HCT116 (cell line): ENCODE data around the gene REEP6. TPM values are rescaled to one million over a fixed set of nuclear protein-coding genes. Genes with fewer than 3 reads are reported as not detected.

ENCODE experiments used
- ATAC-seq: fragments of 200-7000 bp; cut with Tn5 transposase; 2 replicates; pipeline ENCODE4 v1.9.1; 2020; ENCODE audit warnings: mild to moderate bottlenecking, moderate library complexity
- BruUV-seq: library from RNA; stranded (reverse); fragments of 400-500 nt; replicated peaks from 2 replicates; lab custom pipeline; 2021; lab: Mats Ljungman, UMichigan
- CTCF ChIA-PET: fragments of 300-600 bp; sonication (Branson Sonifier 250); formaldehyde crosslinking; loops from one replicate; lab custom pipeline; 2021; ENCODE audit warnings: antibody characterized with exemption; lab: Charles Lee
- POLR2A ChIA-PET: fragments of 300-600, 350-600 bp; sonication (Branson Sonifier 250); formaldehyde crosslinking; loops from one replicate; lab custom pipeline; 2021; ENCODE audit warnings: antibody characterized with exemption; lab: Charles Lee
- RAD21 ChIA-PET, 2 experiments: fragments of 300-600 bp; sonication (Branson Sonifier 250); formaldehyde crosslinking; loops; one replicate each; lab custom pipeline; 2023; ENCODE audit warnings: low total read pairs in 2 of 2; ENCODE audit not compliant: uncharacterized antibody in 2 of 2, unreplicated experiment in 2 of 2, low non-redundant PET in 1 of 2; lab: Charles Lee
- DNase-seq: peaks from one replicate; pipeline ENCODE4 v3.0.0-alpha.2; 2010; ENCODE audit warnings: low read depth, low spot score
- H2AFZ ChIP-seq: fragments of 200-600 bp; shearing (Covaris generic), sonication (generic); 2 replicates; pipeline ENCODE4 v1.6.1; 2017; ENCODE audit warnings: low read depth, mixed run types, mixed read lengths, antibody characterized with exemption, low read length; ENCODE audit not compliant: poor library complexity, severe bottlenecking
- H3K27ac ChIP-seq: 2 replicates; pipeline ENCODE4 v1.5.1; 2012; ENCODE audit warnings: low read depth, low read length
- H3K27me3 ChIP-seq: fragments of 200-600 bp; sonication (generic); 2 replicates; pipeline ENCODE4 v1.6.1; 2016; ENCODE audit warnings: mixed run types, low read length, mixed read lengths; ENCODE audit not compliant: insufficient read depth
- H3K36me3 ChIP-seq, 2 experiments: fragments of 200-500 bp in 1 of 2; fragments of 200-600 bp in 1 of 2; sonication (Bioruptor generic) in 1 of 2; sonication (generic) in 1 of 2; 2 replicates each; pipeline versions ENCODE4 v1.5.1 to v1.6.1; 2014 to 2016; ENCODE audit warnings: low read length in 2 of 2, inconsistent platforms in 1 of 2, mixed read lengths in 1 of 2, mixed run types in 1 of 2; ENCODE audit not compliant: insufficient read depth in 2 of 2, control insufficient read depth in 1 of 2
- H3K4me1 ChIP-seq, 2 experiments: fragments of 200-600 bp in 1 of 2; sonication (generic) in 1 of 2; 2 replicates each; pipeline versions ENCODE4 v1.5.1 to v1.6.1; 2012 to 2017; ENCODE audit warnings: low read length in 2 of 2, inconsistent platforms in 1 of 2, mild to moderate bottlenecking in 1 of 2, mixed read lengths in 1 of 2, mixed run types in 1 of 2, moderate library complexity in 1 of 2; ENCODE audit not compliant: insufficient read depth in 2 of 2, control insufficient read depth in 1 of 2
- H3K4me2 ChIP-seq: fragments of 200-600 bp; sonication (generic); 2 replicates; pipeline ENCODE4 v1.6.1; 2017; ENCODE audit warnings: mixed run types, low read length, mixed read lengths
- H3K4me3 ChIP-seq, 2 experiments: fragments of 200-600 bp in 1 of 2; sonication (generic) in 1 of 2; replicated peaks in 1 of 2; 2 replicates each; pipeline ENCODE4 v1.5.1; 2011 to 2016; ENCODE audit warnings: low read length in 2 of 2, control low read depth in 1 of 2, low read depth in 1 of 2, mild to moderate bottlenecking in 1 of 2, mixed read lengths in 1 of 2, mixed run types in 1 of 2
- H3K79me2 ChIP-seq: fragments of 200-600 bp; sonication (generic); 2 replicates; pipeline ENCODE4 v1.6.1; 2017; ENCODE audit warnings: mild to moderate bottlenecking, mixed run types, low read length, moderate library complexity, mixed read lengths; ENCODE audit not compliant: insufficient read depth
- H3K9ac ChIP-seq: fragments of 200-600 bp; sonication (generic); 2 replicates; pipeline ENCODE4 v1.6.1; 2016; ENCODE audit warnings: low read length, mixed read lengths
- H3K9me2 ChIP-seq: fragments of 200-600 bp; sonication (generic), shearing (Covaris generic); 2 replicates; pipeline ENCODE4 v1.6.1; 2017; ENCODE audit warnings: mixed run types, mild to moderate bottlenecking, moderate library complexity; ENCODE audit not compliant: insufficient read depth
- H3K9me3 ChIP-seq, 2 experiments: fragments of 200-500 bp in 1 of 2; fragments of 200-600 bp in 1 of 2; sonication (Bioruptor generic) in 1 of 2; sonication (generic) in 1 of 2; 2 replicates each; pipeline ENCODE4 v1.6.1; 2014 to 2017; ENCODE audit warnings: low read length in 2 of 2, mixed read lengths in 2 of 2, inconsistent platforms in 1 of 2, low read depth in 1 of 2, mild to moderate bottlenecking in 1 of 2, mixed run types in 1 of 2, moderate library complexity in 1 of 2; ENCODE audit not compliant: control insufficient read depth in 1 of 2, insufficient read depth in 1 of 2
- H4K20me1 ChIP-seq: fragments of 200-600 bp; sonication (generic), shearing (Covaris generic); 2 replicates; pipeline ENCODE4 v1.6.1; 2017; ENCODE audit warnings: mixed run types, mild to moderate bottlenecking, moderate library complexity; ENCODE audit not compliant: insufficient read depth
- FOSL1 ChIP-seq: IDR thresholded peaks from 2 replicates; pipeline ENCODE4 v1.6.1; 2012; ENCODE audit warnings: low read depth
- JUND ChIP-seq: IDR thresholded peaks from 2 replicates; pipeline ENCODE4 v1.6.1; 2012
- SRF ChIP-seq: IDR thresholded peaks from 2 replicates; pipeline ENCODE4 v1.6.1; 2012; ENCODE audit warnings: low read depth
- YY1 ChIP-seq: IDR thresholded peaks from 2 replicates; pipeline ENCODE4 v1.6.1; 2011; ENCODE audit warnings: low read length, low read depth, moderate library complexity, mild to moderate bottlenecking; ENCODE audit not compliant: insufficient replicate concordance; ENCODE audit errors: extremely low read depth
- ZBTB33 ChIP-seq: IDR thresholded peaks from 2 replicates; pipeline ENCODE4 v1.6.1; 2011; ENCODE audit warnings: mild to moderate bottlenecking, low read length, moderate library complexity; ENCODE audit not compliant: insufficient replicate concordance; ENCODE audit errors: extremely low read depth
- intact Hi-C: fragments of 100-400 bp; cut with micrococcal nuclease; formaldehyde crosslinking; loops from 2 replicates; pipeline ENCODE4 v1.10.0; 2022
- total RNA-seq: library from RNA; stranded (reverse); gene quantifications from one replicate; pipeline ENCODE4 v1.2.1, GENCODE V29; 2021; ENCODE audit not compliant: unreplicated experiment
- TF ChIP-seq, protein P1 (sequence below): IDR thresholded peaks from 2 replicates; pipeline ENCODE4 v1.6.1; 2012

Gene REEP6
- total RNA-seq, 1 experiment from 2014 or later = 53.9 TPM

DNA sequence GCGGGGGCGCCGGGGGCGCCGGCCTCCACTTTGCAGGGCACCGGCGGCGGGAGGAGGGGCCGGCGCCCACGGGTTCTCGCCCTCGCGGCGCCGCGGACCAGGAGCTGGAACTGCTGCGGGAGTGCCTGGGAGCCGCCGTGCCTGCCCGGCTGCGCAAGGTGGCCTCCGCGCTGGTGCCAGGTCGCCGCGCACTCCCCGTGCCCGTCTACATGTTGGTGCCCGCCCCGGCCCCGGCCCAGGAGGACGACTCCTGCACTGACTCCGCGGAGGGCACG is 23.8 kb upstream of the REEP6 start:
- BruUV-seq = no TSS peak
- POLR2A ChIA-PET = no interaction called here

More for the DNA sequence above, 23.8 kb upstream of the REEP6 start:
- H3K4me2 ChIP-seq = no peak overlapping the region
- intact Hi-C loops = no loop called here
- TF ChIP-seq ZBTB33 (no peak), FOSL1 (no peak), YY1 (no peak), JUND (no peak), SRF (no peak)
- TF ChIP-seq, protein P1, sequence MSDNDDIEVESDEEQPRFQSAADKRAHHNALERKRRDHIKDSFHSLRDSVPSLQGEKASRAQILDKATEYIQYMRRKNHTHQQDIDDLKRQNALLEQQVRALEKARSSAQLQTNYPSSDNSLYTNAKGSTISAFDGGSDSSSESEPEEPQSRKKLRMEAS = no peak
- TF ChIP-seq, all 23 proteins: peak for 0
- H3K9me3 ChIP-seq = no peaks in the 10 kb centered on the region
- no peak overlapping the region for H2AFZ ChIP-seq
- peaks cover 11% of the 10 kb centered on the region; the same call in 1 of the 2 replicates for H3K79me2 ChIP-seq
- H3K27me3 ChIP-seq = no peaks in the 10 kb centered on the region
- peak overlapping the region; percentile 18; the same call in 1 of the 2 replicates for H3K27ac ChIP-seq
- H3K9me2 ChIP-seq = no peaks in the 10 kb centered on the region
- H3K36me3 ChIP-seq = no peaks in the 10 kb centered on the region; a peak in 1 of 4 replicates
- peaks cover 17 to 36% of the 10 kb centered on the region in 2 experiments for H3K4me1 ChIP-seq
- H3K9ac ChIP-seq = no peak overlapping the region
- CTCF ChIA-PET = interaction anchor here (2.2 kb wide), 1 partner anchor 12 kb away, joined by 9 read pairs; no protein-coding TSS in a partner anchor
- H3K4me3 ChIP-seq = no peak overlapping the region
- RAD21 ChIA-PET = no interaction called here
- ATAC-seq (no peak), DNase-seq (no peak)
- no peaks in the 10 kb centered on the region for H4K20me1 ChIP-seq
